Choroid plexus epithelial cell (primary cell): Measurements from ENCODE around the gene PRAMEF1.

Experiments
- DNase-seq: peaks from one replicate; pipeline ENCODE4 v3.0.0-alpha.2; 2010; ENCODE audit warnings: low read depth
- H3K4me3 ChIP-seq: 2 replicates; pipeline ENCODE4 v1.5.1; 2011; ENCODE audit warnings: low read depth, mild to moderate bottlenecking, control low read depth, low read length, moderate library complexity
- CTCF ChIP-seq: conservative IDR thresholded peaks from 2 replicates; pipeline ENCODE4 v1.5.1; 2011; ENCODE audit warnings: low read depth, mild to moderate bottlenecking, control low read depth, inconsistent platforms, low read length, moderate library complexity

The PRAMEF1 gene

GRCh38 chr1:12756768-12757413, 34.3 kb upstream of the PRAMEF1 start:
- DNase-seq: no peak
- H3K4me3 ChIP-seq: no peak overlapping the region
- no peak for TF ChIP-seq CTCF

- no peak overlapping the region for H3K4me3 ChIP-seq
- DNase-seq: no peak
- no peak for TF ChIP-seq CTCF
These were observed 33.4 kb upstream of the PRAMEF1 start for GRCh38 chr1:12757836-12758235.

GRCh38 chr1:12760256-12760795, 30.9 kb upstream of the PRAMEF1 start:
- DNase-seq: no peak
- TF ChIP-seq CTCF: peak; percentile 13
- H3K4me3 ChIP-seq: no peak overlapping the region

DNA sequence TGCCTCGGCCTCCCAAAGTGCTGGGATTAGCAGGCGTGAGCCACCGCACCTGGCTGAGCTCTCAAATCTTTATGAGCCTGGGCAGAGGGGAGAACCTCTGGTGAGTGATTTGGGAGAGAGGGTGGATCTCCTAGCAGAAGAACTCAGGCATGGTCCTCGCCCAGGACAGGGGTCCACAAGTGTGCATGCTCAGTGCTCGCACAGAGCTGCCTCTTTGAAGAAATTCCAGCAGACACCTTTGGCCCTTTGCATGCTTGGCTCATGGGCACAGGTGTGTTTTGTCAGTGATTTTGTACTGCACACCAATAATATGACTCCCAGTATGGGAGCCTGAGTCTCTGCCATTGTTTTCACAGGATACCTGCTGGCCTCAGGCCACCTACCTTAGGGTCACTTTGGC, 29.4 kb upstream of the PRAMEF1 start:
- DNase-seq: no peak
- no peak for TF ChIP-seq CTCF
- H3K4me3 ChIP-seq: no peak overlapping the region

GRCh38 chr1:12762766-12763165, 28.4 kb upstream of the PRAMEF1 start:
- TF ChIP-seq CTCF: no peak
- no peak overlapping the region for H3K4me3 ChIP-seq
- DNase-seq: no peak

- no peak for DNase-seq
- H3K4me3 ChIP-seq: no peak overlapping the region
These were observed 27.7 kb upstream of the PRAMEF1 start for GRCh38 chr1:12763479-12763878.

More at GRCh38 chr1:12763479-12763878, 27.7 kb upstream of the PRAMEF1 start:
- TF ChIP-seq CTCF: no peak
